ENCODE results near the gene ABHD12.
"Not testable (repeated sequence)": the region's sequence is repeated elsewhere in the genome, so short reads cannot be mapped to it uniquely, and the experiment has no call there.

Gene ABHD12

DNA sequence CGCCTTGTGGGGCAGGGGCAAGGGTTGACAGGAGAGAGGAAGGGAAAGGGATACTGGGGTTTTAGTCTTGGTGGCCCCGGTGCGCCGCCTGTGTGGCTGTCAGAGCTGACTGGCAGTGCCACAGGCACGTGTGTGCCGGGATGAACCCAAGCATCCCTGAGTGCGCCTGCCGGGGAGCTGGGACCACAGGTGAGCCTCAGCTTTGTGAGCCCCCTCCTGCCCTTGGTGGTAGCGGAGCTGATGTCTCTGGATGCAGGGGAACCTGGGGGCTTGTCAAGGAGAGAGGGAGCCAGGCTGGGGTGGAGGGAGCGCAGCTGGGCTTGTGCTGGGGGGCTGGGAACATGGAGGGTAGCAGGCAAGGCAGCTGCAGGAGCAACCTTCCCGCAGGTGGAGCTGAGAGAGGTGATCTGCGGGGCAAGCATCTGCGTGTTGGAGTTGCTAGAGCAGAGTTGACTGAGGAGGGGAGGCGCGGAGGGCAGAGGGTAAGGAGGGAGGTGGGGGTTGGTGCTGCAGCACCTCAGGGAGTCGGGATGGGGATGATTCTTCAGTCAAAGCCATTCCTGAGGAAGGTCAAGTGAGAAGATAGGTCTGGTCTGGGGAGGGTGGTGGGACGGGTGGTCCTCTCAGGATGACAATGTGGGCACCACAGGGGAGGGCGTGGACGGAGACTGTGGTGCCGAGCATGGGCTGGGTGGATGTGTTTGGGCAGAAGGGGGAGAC, 114.7 kb downstream of the ABHD12 start:
- TF ChIP-seq ZNF274 (IDR thresholded peaks at IDR 0.05; ENCODE audit: low read depth, low read length), result no peak
- no peak overlapping the region for H3K4me3 ChIP-seq (ENCODE audit: low read length)

GRCh38 chr20:25274891-25275812, 115.5 kb downstream of the ABHD12 start:
- TF ChIP-seq ZNF274 (IDR thresholded peaks at IDR 0.05; ENCODE audit: low read depth, low read length), result no peak
- no peak overlapping the region for H3K4me3 ChIP-seq (ENCODE audit: low read length)

DNA sequence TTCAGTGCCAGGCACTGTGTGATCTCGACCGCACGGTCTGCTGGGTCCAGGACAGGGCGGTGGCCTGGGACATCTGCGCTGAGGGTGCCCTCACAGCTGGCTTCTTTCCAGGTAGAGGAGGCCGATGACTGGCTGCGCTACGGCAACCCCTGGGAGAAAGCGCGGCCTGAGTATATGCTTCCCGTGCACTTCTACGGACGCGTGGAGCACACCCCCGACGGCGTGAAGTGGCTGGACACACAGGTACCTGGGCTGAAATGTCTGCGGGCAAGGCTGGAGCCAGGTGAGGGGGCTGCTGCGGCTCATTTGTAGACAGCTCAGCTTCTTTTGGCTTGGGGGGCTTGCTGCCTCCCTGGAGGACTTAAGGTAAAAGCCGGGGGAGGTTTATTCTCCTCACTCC, 116.2 kb downstream of the ABHD12 start:
- TF ChIP-seq ZNF274 (IDR thresholded peaks at IDR 0.05; ENCODE audit: low read depth, low read length), result no peak
- no peak overlapping the region for H3K4me3 ChIP-seq (ENCODE audit: low read length)

GRCh38 chr20:25273541-25274358, 116.9 kb downstream of the ABHD12 start:
- no peak for TF ChIP-seq ZNF274 (IDR thresholded peaks at IDR 0.05; ENCODE audit: low read depth, low read length)
- no peak overlapping the region for H3K4me3 ChIP-seq (ENCODE audit: low read length)

GRCh38 chr20:25273046-25273445, 117.6 kb downstream of the ABHD12 start:
- no peak for TF ChIP-seq ZNF274 (IDR thresholded peaks at IDR 0.05; ENCODE audit: low read depth, low read length)
- no peak overlapping the region for H3K4me3 ChIP-seq (ENCODE audit: low read length)

- TF ChIP-seq ZNF274 (IDR thresholded peaks at IDR 0.05; ENCODE audit: low read depth, low read length), result no peak
- H3K4me3 ChIP-seq (ENCODE audit: low read length), result no peak overlapping the region
Measured at GRCh38 chr20:25272223-25273000, 118.2 kb downstream of the ABHD12 start.

- TF ChIP-seq ZNF274 (IDR thresholded peaks at IDR 0.05; ENCODE audit: low read depth, low read length), result no peak
- H3K4me3 ChIP-seq (ENCODE audit: low read length), result no peak overlapping the region
Measured at GRCh38 chr20:25271486-25272222, 119.0 kb downstream of the ABHD12 start.

DNA sequence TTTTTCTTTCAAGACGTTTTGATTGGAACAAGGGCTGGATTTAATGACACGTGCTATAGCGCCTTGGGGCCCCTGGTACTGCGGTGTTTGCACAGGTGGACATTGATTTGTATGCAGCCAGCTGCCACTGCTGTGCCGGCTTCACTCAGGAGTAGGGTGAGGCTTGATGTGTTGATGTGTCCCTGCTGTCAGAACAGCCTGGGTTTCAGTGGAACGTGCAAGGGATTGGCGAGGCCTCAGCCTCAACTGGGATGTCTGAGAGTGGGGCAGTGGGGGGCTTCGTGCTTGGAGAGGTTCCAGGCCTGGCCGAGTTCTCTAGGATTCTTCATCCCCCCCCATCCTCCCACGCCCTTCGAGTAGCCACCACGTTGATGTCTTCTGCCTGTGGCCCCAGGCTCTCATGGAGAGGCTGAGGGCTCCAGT, 119.8 kb downstream of the ABHD12 start:
- H3K4me3 ChIP-seq (ENCODE audit: low read length), result no peak overlapping the region
- no peak for TF ChIP-seq ZNF274 (IDR thresholded peaks at IDR 0.05; ENCODE audit: low read depth, low read length)

- no peak overlapping the region for H3K4me3 ChIP-seq (ENCODE audit: low read length)
- TF ChIP-seq ZNF274 (IDR thresholded peaks at IDR 0.05; ENCODE audit: low read depth, low read length), result no peak
Measured at GRCh38 chr20:25269833-25270170, 120.8 kb downstream of the ABHD12 start.

DNA sequence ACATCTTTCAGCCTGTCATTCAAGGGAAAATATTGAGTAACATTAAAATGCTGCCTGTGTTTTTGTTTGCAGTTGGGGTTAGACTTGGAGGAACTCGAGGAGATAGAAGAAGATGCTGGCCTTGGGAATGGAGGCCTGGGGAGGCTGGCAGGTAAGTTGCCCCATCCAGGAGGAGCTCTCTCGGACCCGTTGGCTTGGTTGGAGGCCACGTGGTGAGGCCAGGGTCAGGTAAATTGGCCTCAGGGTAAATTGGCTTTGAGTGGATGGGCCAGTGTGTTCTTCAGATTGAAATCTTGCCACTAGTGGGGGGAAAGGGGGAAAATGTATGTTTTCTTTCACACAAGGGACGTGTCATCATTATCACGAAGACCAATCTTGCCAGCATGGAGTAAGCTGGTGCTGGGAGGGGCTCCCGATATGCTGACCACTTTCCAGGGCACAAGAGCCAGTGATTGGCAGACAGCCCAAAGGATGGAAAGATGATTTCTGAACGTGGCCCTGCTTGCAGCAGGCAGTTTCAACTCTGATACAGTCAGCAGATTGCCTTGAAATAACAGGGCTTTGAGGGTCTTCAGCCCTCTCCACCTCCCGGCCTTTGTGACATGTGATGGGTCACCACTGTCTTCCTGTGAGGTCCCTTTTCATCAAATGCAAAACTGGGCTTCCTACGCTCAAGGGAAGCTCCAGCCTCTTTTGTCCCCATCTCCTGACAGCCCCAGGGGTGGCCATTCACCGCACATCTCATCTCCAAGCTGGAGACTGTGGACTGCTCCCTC, 121.4 kb downstream of the ABHD12 start:
- TF ChIP-seq ZNF274 (IDR thresholded peaks at IDR 0.05; ENCODE audit: low read depth, low read length), result no peak

GRCh38 chr20:25260770-25261437, 129.7 kb downstream of the ABHD12 start:
- not testable (repeated sequence) for H3K4me3 ChIP-seq (ENCODE audit: low read length)

More for the DNA sequence above, 121.4 kb downstream of the ABHD12 start:
- H3K4me3 ChIP-seq (ENCODE audit: low read length), result no peak overlapping the region

DNA sequence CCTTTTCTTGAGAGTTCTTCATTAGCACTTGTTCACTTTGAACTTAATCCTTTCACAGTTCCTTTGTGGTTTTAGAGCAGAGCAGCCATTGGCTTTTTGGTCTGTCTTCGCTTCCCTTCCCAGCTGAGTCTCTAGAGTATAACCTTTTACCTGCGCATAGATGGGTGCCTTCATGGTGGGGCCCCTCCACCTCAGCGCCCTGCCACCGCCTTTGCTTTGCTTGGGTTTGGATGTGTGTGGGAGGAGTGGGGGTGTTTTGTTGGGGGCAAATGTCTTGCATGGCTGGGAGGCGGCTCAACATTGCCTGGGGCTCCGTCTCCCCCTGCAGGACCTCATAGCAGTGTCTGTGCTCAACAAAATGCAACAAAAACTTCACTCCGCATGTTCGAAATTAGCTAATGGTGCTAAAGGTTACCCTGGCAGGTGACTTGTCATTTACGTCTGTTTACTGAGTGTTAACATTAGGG, 130.8 kb downstream of the ABHD12 start:
- TF ChIP-seq ZNF274 (IDR thresholded peaks at IDR 0.05; ENCODE audit: low read depth, low read length), result no peak
- H3K4me3 ChIP-seq (ENCODE audit: low read length), result no peak overlapping the region
